T-helper 2 cell (primary cell): ENCODE results near the gene SMURF1.

Experiments used
- DNase-seq, 5 experiments: peaks; one replicate each; pipeline versions ENCODE4 v3.0.0 to v3.0.0-alpha.2; 2012 to 2022

The SMURF1 gene

DNA sequence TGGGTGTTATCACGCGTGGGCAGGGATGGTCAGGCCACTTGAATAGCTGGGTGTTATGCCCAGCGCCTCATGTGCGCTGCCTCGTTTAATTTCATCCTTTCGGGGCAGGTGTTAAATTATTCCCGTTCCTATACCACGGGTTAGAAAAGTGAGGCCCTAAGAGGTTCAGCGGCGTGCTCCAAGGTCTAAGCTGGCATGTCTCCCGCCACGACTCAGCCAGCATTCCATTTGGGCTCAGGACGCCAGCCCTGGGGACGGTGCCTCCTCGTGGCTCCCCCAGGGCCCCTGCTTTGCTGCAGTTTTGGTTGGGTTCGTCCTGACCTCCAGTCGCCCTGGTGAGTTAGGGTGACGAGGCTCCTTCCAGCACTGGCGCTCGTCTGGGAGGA, 141.1 kb downstream of the SMURF1 start:
- DNase-seq: no peak

DNA sequence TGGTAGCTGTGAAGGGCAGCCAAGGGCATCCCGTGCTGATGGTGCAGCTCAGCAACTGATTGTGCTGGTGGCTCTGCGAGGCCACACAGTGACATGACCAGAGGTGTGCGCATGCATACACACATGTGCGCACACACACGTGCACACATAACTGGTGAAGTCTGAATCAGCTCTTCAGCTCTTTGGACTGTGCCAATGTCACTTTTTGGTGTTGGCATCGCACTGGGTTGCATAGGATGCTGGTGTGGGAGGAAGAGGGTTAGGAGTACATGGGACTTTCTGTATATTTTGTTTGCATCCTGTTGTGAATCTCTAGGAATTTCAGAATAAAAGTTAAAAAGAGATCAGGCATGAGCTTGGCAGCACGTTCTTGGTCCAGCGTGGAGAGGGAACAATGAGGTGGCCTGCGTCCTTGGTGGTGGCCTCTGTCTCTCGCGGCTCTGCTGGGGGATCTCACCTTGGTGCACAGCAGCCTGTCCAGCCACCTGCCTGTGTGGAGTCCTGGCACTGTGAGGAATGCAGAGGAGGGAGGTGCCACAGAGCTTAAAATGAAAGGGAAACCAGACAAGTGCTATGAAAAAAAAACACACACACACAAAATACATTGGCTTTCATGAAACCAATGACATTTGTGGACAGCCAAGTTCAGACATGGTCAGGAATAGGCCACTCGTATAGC, 141.6 kb downstream of the SMURF1 start:
- no peak for DNase-seq

DNA sequence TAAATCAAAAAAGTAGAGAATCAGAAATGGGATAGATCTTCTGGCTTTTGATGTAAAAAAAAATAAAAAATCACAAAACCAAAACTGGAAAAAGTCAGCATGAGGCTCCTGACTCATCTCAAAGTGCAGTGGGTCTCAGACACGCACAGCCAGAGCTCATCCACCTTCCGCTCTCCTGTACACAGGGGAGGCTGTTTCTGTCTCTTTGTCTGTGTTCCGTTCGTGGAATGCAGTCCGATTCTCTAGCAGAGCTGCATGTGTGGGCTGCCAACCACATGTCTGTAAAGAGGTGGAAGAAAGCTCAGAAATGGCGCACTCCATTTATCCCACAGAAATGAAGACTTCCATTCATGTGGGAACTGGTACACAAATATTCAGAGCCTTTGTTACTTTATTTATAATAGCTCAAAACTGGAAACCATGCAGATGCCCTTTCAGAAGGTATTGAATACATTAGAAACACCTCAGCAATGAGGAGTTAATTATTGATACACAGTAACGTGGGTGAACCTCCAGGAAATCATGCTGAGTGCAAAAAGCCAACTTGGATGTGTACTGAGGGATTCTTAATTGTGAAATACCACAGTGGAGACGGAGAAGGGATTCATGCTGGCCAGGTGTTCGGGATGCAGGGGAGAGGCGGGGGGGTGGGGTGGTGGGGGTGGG, 142.3 kb downstream of the SMURF1 start:
- no peak for DNase-seq

DNA sequence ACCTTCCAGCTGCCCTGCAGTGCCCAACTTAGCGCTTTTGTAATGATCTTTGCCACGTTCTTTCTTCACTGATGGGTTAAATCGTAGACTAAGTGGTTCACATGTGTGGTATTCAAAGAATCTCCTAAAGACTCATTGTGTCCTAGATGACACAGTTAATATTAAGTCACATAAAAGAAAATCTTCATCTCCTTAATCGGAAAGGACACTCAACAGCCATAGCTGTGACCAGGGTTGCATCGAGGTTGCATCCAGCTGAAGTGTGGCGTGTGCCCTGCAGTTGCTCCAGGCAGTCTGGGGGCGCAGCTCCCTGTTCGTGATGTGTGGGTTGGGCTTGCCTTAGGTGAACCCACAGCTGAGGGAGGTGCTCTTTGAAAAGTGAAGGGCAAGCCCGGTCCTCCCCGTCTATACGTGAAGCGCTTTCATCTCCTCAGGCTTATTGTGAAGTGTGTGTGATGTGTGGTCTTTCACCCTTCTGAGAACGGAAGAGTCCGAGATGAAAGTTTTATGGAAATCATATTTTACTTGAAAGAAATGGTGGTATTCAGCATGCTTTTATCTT, 142.9 kb downstream of the SMURF1 start:
- no peak for DNase-seq

DNA sequence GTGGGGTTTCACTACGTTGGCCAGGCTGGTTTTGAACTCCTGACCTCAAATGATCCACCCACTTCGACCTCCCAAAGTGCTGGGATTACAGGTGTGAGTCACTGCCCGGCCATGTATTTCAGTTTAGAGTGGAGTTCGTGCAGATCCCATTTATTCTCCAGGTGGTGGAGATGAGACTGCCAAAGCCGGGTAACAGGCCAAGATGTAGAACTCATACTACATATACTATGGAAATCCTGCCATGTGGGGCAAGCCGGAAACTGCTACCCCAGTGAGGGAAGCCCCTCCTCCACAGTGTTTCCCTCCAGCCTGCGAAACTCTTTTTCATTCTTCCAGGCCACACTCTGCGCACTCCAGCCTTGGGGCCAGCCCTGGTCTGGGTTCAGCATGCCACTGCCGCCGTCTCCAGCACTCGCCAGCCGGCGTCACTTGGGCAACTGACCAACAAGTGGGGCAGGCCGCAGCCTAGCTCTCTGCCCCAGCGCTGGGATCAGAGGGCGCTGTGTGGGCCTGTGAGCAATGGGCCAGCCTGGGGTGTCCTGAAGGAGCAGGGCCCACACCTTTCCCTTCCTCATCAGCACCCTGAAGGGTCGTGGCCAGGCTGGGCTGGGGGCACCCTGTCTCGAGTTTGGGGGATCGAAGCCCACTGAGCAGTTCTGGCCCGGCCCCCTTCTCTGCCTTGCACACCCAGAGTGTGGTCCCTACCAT, 143.6 kb downstream of the SMURF1 start:
- no peak for DNase-seq

DNA sequence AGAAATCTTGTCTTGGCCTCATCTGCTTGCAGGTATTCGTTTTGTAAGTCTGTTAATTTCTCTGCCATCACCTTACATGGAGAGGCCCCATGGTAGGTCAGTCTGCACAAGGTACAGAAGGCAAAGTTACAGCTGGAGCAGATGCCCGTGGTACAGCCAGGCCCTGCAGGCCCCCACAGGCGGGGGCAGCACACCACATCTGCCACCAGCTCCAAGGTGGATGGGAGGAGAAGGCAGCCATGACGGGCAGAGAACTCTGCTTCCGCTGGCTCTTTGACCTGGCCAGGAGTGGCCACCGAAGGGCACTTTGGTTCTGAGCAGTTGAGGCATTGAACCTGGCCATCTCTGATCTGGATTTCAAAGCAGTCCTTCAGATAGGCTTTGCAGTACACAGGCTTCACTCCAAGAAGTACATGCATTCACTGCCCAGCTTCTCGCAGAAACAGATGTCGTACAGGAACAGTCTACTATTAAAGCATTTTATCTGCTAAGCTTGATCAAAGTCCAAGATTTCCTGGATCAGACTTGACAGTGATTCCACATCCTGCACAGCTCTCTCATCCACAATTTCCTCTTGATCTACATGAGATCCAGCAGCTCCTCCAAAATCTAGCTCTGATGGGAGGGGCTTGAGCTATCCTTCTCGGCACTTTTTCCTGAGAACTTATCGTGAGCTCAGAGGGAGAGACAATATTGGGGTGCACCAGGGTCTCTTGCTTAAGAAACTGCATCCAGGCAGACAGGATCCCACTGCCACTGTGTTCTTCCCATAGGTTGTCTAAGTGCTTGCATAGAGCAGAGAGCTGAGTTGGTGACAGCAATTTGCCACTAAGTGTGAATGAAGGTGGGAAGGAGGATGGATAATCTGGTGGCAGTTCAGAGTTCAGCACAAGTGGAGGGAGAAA, 144.8 kb downstream of the SMURF1 start:
- no peak for DNase-seq

DNA sequence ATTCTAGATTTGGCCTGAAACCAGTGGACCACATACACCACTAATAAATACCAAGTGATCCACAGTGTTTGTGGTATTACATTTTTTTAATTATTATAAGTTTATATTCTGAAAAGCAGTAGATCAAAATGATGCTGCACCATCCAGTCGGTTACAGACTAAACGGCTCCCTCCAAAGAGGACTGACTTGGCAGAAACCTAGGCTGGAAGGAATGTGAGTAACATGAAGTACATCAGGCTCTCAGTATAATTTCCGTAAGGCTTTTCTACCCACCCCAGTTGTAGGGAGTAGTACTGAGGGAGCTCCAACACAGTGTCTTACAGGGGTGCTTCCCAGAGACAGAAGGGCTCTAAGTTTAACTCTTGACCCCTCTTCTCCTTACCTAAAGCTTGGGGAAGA, 146.1 kb downstream of the SMURF1 start:
- DNase-seq: no peak

DNA sequence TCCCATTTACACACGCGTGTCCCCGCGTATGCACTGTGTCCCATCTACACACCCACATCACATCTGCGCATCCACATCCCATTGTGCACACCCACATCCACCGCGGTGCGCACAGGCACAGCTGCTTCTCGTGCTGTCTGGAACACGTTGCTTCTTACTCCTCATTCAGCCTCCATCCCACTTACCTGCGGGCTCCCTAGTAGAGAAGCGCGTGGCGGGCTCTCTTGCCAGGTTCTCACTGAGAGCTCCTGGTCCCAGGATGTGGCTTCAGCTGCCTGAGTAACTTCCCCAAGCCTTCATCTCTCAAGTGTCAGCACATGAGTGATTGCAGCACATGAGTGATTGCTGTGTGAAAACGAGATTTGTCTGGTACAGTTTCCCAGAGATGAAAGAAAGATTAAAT, 147.8 kb downstream of the SMURF1 start:
- DNase-seq: peak in 1 of 5 experiments; percentile 38

DNA sequence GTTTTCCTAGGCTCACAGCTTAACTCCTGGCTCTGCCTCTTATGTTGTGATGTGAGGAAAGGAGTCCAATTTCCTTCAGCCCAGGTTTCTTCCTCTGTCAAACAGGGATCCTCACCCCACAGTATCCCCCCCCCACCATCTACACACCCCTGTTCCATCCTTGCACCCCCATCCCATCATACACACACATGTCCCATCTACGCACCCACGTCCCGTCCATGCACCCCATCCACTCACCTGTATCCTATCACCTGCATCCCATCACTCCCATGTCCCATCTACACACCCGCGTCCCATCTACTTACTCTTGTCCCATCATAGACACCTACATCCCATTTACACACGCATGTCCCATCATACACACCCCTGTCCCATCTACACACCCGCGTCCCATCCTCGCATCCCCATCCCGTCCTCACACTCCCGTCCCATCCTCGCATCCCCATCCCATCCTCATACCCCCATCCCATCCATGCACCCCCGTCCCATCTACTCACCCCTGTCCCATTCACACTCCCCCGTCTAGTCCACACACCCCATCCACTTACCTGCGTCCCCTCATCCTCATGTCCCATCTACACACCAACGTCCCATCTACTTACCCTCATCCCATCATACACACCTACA, 148.3 kb downstream of the SMURF1 start:
- no peak for DNase-seq

DNA sequence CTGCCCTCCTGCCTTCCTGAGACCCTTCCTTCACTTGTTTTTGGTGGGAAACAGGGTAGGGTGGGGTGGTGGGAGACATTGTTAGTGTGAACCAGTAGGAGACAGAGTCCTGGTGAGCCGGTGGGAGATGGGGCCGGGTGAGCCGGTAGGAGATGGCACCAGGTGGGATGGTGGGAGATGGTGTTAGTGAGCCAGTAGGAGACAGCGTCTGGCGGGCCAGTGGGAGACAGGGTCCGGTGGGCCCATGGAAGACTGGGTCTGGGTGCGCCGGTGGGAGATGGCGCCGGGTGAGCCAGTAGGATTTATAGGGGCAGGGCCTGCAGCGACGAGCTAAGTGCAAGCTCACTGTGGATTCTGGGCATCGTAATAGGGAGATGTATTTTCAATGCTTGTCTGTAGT, 148.8 kb downstream of the SMURF1 start:
- DNase-seq: no peak

DNA sequence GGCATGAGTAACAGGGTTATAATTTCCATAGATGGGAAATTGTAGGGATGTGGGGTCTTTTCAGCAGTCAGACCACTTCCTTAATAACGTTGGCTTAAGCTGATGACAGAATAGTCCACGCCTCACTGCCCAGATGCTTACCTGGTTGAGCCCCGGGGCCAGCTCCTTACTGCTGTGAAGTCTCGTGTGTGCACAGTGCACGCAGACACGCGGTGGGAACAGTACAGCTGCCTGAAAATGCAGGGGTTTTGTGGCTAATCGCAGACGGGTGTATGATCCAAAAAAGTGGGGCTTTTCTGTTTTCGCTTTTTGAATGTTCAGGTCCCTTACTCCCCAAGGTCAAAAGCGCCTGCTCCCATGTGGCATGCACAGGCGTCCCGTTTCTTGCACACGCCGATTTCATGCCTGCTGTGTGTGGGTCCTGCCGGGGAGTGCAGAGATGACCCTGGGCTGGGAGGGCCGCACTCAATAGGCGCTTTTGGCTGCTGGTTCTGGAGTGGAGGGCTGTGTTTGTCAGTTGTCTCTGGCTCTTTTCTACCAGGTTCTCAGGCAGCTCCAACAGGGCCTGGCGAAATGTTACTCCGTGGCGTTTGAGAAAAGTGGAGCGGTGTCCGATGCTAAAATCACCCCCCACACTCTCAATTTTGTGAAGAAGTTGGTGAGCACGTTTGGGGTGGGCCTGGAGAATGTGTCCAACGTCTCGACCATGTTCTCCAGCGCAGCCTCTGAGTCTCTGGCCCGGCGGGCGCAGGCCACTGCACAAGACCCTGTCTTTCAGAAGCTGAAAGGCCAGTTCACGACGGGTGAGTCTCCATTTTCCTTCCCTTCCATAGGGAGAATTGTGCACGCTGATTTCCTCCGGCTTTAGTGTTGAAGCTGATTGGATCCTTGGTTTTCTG, 149.6 kb downstream of the SMURF1 start:
- no peak for DNase-seq

DNA sequence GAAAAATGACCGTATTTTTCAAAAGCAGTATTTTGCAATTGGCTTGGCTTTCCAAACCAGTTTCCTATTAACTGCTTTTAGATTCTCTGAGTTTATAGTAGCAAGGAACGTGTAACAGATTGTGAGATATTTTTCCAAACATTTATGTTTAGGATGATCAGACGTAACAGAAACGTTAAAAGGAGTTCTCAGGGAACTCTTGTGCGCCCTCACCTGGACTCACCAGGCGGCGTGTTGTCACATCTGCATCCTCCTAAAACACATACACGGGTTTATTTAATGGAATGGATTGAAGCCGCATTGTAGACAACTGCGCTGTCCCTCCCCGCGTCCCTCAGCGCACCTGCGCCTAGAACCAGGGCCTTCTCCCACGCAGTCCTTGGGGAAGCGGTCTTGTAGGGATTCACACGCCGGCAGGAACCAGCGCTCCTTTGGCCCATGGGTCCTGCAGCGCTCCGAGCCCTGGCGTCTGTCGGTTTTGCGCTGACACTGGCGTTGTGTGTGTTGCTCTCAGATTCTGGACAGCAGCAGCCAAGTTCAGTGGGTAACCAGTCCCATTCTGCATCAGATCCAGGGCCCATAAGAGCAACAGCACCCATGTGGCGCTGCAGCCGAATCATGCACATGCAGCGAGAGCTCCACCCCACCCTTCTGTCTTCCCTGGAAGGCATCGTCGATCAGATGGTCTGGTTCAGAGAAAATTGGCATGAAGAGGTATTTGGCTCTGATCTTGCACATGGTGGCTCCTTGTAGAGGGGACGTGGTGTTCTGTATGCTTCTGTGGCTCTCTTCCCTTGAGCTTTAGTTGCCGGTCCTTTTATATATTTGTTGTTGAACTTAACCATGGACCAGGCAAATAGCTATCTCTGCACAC, 150.6 kb downstream of the SMURF1 start:
- DNase-seq: no peak

DNA sequence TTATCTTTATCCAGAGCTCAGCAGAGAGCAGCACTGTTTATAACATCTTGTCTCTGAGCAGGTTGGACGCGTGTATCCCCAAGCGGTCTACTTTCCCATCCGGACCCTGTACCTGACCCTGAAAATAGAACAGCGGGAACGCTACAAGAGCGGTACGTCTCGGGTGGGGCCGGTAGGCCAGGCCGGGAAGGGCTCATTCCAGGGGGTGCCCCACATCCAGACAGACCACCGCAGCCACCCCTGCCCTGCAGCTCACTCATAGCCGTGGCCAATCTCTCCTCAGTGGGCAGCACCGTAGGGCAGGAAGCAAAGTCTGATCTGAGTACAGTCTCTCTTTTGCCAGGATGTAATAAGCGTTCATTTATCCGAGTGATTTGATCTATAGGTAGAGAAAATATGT, 151.8 kb downstream of the SMURF1 start:
- DNase-seq: no peak

DNA sequence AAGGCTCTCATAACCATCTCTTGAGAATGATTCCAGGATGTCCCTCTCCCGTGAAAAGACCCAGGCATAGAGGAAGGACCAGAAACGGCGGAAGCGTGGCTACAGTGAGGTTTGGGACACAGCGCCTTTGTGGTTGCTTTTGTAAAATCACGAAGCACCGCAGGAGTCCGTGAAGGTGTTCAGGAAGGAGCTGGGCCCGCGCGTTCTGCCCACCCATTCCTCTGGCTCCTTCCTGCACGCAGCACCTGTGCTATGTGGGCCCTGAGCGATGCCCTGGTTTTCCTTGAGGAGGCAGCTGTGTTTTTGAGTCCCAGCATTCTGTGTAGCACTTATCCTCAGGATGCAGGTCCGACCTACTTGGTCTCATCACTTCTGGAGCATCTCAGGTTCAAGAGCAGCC, 152.8 kb downstream of the SMURF1 start:
- DNase-seq: no peak

DNA sequence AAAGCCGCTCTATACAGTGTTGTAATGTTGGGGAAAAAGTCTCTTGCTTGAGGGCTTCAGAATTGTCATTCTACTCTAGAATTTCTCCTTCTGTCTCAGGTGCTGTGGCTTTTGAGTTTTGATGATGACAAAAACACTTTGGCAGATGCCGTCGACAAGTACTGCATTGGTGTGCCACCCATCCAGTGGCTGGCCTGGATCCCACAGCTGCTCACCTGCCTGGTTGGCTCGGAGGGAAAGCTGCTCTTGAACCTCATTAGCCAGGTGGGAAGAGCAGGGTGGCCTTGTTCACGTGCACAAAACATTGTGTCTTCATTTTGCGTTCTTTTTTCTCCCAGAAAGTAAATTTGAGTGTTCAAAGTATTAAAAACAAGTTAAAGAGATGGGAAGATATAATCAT, 153.6 kb downstream of the SMURF1 start:
- no peak for DNase-seq

DNA sequence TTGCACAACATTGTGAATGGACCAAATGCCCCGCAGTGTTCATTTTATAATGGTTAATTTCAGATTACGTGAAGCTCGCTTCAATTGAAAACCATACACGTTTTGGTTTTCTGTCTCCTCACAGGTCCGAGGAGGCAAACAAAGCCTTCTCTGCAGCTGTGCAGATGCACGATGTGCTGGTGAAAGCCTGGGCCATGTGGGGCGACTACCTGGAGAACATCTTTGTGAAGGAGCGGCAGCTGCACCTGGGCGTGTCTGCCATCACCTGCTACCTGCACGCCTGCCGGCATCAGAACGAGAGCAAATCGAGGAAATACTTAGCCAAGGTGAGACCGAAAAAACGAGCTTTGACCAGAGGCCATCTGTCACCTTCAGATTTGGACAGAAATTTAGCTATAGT, 155.3 kb downstream of the SMURF1 start:
- no peak for DNase-seq

DNA sequence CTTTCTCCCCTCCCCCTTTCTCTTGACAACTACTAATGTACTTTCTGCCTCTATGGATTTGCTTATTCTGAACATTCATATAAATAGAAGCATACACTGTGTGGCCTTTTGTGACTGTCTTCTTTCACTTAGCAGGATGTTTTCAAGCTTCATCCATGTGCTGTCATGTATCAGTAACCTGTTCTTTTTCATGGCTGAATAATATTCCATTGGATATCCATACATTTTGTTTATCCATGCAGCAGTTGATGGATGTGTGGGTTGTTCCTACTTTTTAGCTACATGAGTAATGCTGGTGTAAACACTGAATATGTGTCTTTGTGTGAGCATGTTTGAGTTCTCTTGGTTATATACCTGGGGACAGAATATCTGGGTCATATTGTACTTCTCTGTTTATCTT, 158.0 kb downstream of the SMURF1 start:
- no peak for DNase-seq

DNA sequence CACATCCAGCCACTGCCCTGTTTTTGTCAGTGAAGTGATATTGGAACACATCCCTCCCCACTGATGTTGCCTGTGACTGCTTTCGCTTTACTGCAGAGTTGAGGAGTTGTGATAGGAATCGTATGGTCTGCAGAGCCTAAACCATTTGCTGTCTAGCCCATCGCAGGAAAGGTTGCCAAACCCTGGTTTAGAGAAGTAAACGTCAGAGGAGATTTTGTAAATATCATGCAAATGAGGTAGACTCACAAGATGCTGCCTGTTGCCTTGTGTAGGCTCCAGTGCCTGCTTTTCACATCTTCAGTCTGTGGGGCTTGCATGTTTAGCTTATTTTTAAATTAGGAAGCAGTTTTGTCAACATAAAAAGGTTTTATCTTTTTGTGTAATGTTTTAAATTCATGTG, 158.5 kb downstream of the SMURF1 start:
- DNase-seq: no peak

DNA sequence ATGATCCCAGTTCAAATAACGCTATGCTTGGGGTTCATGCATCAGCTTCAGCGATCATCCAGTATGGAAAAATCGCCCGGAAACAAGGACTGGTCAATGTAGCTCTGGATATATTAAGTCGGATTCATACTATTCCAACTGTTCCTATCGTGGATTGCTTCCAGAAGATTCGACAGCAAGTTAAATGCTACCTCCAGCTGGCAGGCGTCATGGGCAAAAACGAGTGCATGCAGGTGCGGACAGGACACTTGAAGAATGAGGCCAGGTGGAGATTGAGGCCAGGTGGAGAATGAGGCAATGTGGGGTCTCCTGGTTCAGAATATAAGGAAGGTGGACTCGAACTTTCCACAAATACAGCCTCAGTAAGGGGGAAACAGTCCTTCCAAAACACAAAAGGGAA, 159.8 kb downstream of the SMURF1 start:
- no peak for DNase-seq

DNA sequence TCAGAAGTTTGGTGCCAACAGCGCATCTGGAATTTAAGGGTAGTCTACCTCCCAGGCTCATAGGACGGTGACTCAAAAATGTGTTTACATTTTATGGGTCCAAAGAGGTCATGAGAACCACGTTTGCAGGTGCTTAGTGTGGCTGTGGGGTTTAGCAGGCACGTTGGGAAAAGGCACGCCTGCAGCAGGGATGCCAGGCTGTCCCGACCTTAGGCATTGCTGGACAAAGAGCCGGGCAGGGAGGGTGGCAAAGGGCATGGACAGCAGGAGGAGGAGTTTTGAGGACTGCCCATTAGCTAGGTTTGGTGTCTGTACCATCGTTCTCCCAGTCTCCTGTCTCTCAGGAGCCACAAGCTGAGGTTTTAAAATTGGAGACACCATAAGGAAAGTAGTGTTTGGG, 161.2 kb downstream of the SMURF1 start:
- no peak for DNase-seq
